HS-5 (cell line): Measurements from ENCODE around the gene IDE.
"Not testable (repeated sequence)": the region's sequence is repeated elsewhere in the genome, so short reads cannot be mapped to it uniquely, and the experiment has no call there.

Experiments
- DNase-seq: peaks from one replicate; pipeline ENCODE4 v3.0.0-alpha.2; 2012; ENCODE audit warnings: low read depth

The IDE gene

DNA sequence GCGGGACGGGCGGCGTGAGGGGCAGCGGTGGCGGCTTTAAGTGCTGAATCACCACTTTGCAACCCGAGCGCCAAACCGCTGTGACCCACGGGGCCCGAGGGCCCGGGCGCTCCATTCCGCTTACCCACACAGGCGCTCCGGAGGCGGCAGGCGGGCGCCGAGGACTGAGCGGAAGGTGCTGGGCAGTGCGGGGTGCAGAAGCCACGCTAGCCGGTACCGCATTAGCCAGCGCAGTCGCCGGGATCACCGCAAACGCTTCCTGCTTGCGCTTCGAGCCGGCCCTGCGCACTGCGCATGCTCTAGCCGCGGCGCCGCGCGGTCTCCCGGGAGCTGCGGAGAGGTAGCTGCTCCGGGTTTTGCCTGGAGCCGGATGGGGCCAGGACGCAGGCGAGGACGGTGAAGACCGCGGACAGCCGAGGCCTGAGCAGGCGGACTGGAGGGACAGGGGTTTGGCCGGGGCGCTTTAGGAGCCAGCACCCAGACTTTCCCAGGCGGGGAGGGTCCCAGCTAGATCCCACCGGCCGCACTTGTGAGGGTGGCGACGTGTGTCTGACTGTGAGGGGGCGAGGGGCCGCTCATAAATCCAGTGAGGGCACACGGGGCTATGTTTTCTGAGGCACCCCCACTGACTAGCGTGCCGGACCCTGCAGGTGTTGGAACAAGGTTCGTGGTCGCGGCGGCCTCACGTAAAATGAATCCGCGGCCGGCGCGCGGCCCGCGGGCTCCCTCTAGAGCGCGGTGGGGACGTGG, at the start of gene IDE:
TSS of gene IDE (minus strand) at position 296 of the 750 bp plus-strand sequence. CDS start at position 222, 74 bp downstream.
- DNase-seq: no peak

DNA sequence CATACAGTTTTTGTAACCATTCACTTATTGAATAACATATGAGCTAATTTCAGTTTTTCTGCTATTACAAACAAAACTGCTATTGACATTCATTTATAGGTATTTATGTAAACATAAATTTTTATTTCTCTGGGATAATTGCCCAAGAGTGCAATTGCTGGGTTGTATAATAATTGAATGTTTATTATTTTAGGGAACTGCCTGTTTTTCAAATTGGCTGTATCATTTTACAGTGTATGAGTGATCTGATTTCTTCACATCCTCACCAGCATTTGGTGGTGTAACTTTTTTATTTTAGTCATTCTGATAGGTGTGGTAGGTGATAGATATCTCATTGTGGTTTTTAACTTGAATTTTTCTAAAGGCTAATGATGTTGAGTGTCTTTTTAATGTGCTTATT, 45.5 kb upstream of the IDE start:
- no peak for DNase-seq

DNA sequence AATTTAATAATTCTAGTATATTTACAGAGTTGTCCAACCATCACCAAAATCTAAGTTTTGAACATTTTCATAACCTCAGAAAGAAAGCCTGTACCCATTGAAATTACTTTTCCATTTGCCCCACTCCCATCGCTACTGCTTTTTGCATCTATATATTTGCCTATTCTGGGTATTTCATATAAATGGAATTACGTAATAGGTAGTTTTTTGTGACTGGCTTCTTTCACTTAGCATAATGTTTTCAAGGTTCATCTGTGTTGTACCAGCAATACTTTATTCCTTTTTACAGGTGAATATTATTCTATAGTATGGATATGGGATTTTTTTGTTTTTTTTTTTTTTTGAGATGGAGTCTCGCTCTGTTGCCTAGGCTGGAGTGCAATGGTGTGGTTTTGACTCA, 41.6 kb upstream of the IDE start:
- DNase-seq: no peak

DNA sequence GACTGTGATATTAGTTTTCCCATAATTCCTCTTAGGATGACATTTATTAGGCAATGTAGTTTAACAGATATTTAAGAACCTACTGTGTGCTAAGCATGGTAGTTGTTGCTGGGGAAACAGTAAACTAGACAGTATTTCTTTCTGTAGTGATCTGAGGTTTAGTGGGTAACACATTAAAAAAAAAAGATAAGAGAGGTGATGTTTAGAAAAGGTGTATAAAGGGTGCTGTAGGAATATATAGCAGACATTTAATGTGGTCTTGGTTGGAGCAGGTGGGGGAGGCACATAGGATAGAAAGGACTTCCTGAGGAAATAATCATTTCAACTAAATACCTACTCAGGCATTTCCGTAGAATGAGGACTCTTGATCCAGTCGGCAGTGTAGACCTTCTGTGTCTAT, 30.9 kb upstream of the IDE start:
- DNase-seq: no peak

DNA sequence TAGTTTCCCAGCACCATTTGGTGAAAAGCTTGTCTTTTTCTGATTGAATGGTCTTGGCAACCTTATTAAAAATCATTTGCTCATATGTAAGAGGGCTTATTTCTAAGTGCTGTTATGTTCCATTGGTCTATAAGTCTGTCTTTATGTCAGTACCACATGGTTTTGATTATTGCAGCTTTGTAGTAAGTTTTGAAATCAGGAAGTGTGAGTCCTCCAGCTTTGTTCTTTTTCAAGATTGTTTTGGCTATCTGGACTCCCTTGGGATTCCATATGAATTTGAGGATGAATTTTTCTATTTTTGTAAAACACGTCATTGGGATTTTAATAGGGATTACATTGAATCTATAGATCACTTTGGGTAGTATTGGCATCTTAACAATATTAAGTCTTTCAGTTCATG, 24.4 kb upstream of the IDE start:
- no peak for DNase-seq

DNA sequence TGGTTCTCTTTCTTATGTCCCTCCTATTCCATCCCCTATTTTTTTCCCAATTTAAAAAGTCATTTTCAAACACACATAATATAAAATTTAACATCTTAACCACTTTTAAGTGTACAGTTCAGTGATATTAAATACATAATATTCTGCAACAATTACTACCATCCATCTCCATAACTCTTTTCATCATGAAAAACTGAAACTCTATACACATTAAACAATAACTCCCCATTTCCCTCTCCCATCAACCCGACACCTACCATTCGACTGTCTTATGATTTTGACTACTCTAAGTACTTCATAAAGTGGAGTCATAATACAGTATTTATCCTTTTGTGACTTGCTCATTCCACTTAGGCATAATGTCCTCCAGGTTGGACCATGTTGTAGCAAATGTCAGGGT, 21.6 kb upstream of the IDE start:
- DNase-seq: no peak

DNA sequence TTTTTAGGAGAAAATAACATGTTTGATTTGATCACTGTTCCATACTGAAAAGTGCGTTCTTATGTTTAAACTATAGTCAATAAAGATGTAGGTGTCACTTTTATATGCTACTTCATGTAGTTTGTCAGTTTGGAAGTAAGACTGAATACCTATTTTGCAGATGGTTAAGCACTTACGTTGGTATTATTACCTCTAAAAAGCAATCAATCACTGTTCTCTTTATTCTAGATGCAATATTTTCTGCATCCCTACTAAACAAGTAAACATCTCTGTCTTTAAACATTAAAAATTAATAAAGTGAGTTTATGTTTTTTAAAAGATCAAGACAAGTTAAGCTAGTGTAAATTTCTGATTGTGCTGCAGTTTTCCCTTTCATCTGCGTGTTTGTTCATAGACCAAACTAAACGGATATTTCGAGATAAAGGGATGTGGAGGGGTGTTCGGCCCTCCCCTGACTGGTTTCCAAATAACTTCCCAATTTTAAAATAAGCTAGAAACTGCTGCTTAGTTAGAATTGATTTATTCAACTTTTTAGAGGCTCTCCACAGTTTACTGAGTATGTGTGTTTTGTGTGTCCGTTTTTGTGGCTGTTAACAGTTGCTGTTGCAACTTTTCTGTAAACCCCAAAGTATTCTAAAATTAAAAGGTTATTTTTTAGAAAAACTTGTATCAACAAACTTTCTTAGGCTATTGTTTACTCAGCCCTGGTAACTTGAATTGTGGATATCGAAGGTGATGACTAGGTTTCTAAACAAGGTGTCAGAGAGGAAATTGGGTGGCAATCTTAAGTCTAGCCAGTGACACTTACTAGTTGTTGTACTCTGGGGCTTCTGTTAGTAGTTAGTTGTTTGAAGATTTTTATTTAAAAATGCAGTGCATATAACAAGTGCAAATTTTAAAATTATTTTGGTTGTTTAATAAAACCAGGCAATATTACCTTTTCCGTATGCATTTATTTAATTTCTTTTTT, 20.0 kb upstream of the IDE start:
- no peak for DNase-seq

DNA sequence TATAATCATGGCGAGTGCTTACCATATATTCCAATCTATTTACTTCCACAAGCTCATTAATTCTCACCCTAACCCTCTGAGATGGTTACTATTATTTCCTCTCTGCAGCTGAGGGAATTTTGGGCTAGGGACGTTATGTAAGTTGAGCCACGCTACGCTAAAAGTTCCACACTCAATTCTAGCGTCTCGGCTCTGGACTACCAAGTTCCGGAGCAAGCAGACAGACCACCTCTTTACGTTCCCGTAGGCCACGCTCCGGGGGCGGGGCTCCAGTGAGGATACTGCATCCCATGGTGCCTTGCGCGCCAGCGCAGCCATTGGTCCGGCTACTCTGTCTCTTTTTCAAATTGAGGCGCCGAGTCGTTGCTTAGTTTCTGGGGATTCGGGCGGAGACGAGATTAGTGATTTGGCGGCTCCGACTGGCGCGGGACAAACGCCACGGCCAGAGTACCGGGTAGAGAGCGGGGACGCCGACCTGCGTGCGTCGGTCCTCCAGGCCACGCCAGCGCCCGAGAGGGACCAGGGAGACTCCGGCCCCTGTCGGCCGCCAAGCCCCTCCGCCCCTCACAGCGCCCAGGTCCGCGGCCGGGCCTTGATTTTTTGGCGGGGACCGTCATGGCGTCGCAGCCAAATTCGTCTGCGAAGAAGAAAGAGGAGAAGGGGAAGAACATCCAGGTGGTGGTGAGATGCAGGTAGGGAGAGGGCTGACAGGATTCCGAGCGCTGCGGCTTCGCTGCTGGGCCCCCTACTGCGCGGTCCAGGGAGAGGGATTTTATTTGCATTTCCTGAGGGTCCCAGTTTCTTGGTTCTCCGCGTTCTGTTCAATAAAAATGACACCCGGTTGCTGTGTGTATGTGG, 19.1 kb upstream of the IDE start, which contains the start of gene KIF11:
TSS of gene KIF11 (plus strand) at position 370 of the 858 bp plus-strand sequence. CDS start at position 616, 246 bp downstream.
- DNase-seq: peak; percentile 89

DNA sequence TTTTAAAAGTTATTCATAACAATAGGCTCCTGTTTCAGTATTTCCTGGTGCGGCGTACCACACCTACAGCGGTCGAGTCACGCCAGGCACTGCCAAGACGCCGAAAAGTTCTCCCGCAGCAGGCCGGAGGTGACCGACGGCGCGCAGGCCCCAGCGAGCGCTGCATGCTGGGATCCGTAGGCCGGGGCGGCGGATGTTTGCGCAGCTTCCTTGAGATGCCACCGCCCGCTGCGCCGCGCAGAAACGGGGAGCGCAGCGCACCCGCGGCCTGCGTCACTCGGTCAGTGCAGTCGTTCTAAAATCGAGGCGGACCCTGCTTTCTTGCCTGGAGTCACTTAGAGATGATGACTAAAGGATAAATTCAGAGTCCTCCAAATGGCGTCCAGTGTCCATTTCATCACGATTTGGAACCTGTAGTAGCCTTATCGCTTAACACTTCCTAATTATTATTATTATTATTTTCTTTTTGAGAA, 17.7 kb upstream of the IDE start:
- peak; percentile 61 for DNase-seq

DNA sequence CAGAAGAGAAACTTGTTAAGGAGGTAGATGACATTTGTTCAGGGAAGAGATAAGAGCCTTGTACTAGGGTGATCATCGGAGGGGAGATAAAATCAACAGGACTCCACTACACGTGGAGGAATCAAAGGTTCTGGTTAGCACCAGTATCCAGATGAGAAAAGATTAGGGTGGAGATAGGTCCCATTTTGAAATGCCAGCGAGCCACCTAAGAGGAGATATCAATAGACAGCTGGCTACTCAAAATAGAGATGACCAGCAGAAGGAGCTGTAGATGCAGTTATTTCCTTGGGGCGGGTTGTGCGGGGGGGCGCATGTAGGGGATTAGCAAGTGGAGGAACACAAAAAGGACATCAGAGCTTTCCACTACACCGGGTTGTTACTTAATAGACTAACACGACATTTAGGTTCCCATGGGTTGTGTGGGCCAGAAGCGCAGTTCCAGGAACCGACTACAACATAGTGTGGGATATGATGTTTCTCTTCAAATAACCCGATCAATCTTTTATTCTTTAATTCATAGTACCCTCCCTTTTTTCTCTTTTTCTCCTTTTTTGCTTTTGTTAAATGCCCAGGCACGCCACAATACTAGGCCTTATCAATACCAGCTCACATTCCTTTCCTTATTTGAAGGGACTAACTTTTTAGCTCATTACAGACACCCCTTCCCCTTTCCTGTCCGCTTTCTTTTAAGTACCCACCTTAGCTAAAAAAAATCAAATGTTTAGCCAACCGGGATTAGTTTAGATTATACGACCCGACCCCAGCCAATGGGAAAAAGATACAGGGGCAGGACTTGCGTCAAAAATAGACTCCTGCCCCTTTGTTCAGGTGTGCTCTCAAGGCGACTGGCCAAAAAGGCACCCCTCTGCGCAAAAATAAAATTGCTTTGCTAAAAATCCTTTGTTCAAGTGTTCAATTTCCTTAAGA, 17.0 kb upstream of the IDE start:
- no peak for DNase-seq

DNA sequence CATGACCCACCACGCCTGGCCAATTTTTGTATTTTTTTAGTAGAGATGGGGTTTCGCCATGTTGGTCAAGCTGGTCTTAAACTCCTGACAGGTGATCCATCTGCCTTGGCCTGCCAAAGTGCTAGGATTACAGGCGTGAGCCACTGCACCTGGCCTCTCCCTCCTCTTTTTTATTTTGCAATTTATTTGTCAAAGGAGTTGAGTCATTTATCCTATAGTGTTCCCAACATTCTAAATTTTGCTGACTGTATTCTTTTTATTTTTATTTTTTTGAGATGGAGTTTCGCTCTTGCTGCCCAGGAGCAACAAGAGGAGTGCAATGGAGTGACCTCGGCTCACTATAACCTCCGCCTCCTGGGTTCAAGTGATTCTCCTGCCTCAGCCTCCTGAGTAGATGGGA, 8.5 kb upstream of the IDE start:
- not testable (repeated sequence) for DNase-seq

DNA sequence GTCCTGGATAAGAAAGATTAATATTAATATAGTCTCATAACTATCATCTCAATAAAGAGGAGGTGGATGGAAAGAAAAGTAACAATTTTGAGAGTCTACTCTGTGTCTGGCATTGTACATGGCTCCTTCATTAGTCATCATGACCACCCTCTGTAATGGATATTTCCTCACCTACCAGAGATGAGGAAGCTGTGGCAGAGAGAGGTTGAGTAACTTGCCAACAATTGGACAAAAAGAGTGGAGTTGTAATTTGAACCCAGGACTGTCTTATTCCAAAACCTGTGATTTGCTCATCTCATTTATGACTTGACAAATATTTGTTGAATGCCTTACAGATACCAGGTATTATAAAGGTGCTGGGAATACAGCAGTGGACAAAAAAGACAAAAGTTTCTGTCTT, 2.1 kb upstream of the IDE start:
- DNase-seq: no peak

DNA sequence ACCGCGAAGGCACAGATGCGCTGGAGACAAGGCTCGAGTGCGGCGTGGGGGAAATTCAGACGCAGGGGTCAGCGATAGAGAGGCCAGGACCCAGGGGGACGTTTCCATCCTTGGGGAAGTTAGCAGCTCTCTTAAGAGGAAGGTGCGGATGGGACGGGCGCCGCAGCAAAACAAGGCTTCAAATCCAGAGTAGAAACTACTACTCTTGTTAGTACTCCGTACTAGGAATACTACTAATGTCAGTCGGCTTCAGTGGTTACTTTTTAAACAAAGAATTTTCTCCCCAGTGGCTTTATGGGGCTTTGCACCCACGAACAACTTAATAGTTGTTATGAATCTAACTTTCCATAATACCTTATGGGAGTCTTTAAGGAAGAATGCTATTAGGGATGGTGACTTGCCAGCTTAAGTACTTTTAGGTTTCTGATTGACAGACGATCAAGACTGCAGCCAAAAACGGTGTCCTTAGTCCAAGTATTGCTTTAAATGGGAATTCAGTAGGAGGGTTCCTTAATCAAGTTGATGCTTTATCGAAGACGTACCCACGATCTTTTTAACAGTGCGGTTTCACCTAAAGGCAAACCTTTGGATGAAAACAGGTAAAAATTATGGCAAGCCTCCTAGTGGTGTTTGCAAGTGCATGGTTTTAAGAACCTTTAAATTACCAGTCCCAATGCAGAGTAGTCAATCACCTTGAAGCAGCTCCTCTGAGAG, 812 bp upstream of the IDE start:
- no peak for DNase-seq

DNA sequence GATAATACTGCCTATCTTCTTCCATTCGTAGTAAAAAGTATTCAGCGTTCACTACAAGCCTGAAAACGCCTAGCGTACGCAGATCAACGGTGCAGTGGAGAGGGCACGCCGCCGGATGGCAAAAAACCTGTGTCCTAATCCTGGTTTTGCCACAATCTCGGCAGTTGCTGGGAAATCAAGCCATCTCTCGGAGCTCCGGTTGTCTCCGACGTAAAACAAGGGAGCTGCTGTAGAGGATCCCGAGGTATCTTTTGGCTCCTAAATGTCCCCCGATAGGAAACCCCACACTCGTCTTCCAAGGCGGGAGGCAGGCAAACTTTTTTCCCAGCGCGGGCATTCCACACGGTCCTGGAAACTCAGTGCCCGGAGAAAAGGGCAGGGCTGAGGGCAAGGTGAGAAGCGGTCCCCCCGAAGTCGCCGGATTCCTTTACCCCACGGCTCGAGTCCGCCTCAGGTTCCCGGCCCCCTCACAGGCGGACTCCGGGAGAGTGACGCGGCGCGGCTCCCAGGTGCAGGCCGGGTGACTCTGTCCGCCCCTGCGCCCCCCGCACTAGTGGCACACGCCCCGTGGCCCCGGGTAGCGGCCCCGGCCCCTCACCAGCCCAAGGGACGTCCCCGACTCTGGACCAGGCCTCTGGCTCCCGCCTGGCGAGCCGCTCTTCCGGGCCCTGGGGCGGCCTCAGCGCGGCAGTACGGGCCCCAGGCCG, 649 bp downstream of the IDE start:
- DNase-seq: no peak

DNA sequence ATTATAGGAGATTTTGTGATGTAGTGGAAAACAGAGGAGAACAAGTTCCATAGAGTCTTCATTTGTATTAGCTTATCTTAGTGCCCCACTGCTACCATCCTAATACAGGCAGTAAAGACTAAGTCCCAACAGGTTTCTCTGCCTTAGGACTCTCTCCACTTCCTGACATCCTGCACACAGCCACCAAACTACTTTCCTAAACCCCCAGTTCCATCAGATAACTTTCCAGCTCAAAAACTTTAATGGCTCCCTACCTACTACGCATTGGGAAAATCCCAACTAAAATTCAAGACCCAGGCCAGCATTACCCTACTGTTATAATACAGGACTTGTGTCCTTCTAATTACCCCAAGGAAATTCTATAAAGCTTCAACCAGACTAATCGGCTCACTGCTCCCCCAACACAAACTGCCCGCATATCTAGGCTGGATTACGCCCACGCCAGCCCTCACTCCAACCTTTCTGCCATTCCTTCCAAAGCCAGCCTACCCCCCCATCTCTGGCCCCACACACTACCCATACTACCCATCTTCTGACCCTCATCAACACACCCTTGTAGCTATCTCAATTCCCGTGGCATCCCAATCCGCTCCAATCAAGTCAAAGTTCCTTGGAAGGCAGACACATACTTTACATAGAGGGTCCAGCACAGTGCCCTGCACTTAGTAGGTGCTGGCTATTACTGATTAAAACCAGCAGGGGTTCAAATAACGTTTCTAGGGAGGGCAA, 1.4 kb downstream of the IDE start:
- DNase-seq: no peak

DNA sequence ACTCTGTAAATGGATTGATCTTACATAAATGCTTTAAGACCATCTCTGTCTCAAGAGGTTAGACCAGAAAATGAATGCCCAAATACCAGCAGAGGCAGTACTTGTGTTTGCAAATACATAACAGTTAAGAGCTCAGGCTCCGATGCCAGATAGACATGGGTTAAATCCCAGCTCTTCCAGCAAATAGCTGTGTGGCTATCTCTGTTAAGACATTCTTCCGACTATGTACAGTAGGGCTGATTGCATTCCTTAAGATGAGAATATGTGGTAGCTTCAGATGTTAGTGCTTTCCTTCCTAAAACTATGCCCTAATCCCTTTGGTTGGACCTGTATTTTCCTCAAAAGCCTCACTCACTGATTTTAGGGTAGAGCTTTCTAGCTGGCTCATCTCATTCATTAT, 2.2 kb downstream of the IDE start:
- no peak for DNase-seq

DNA sequence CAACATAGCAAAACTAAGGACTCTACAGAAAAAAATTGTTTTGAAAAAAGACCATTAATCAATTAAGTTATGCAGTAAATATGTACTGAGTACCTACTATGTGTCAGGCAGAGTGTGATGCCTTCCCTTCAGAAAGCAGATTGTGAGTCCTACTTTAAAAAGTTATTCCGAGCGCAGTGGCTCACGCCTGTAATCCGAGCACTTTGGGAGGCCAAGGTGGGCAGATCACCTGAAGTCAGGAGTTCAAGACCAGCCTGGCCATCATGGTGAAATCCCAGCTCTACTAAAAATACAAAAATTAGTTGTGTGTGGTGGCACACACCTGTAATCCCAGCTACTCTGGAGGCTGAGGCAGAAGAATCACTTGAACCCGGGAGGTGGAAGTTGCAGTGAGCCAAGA, 4.2 kb downstream of the IDE start:
- not testable (repeated sequence) for DNase-seq

DNA sequence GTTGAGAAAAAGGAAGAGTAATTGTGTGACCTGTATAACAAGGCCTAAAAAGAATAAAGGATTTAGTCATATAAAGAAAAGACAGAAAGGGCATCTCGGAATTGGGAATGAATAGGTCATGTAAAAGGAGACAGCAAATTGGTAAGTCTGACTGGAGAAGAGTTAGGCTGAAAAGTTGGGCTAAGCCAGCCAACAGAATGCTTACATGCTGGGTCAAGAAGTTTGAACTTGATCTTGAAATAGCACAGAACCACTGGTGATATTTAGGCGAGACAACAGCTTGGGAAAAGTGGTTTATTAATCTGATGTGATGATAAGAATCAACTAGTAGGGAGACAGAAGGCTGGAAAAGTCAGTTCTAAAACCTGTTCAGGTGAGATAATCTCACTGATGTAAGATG, 4.8 kb downstream of the IDE start:
- DNase-seq: no peak
